Measurements from ENCODE around the gene POLR2E. TPM values are rescaled to one million over a fixed set of nuclear protein-coding genes. Genes with fewer than 3 reads are reported as not detected.
A peak's percentile ranks its signal among the peaks of the same experiment; 100 is the strongest.

POLR2E gene
- polyA plus RNA-seq, 1 of the 3 experiments (the other 2 are of a cell fraction) = 283 TPM

DNA sequence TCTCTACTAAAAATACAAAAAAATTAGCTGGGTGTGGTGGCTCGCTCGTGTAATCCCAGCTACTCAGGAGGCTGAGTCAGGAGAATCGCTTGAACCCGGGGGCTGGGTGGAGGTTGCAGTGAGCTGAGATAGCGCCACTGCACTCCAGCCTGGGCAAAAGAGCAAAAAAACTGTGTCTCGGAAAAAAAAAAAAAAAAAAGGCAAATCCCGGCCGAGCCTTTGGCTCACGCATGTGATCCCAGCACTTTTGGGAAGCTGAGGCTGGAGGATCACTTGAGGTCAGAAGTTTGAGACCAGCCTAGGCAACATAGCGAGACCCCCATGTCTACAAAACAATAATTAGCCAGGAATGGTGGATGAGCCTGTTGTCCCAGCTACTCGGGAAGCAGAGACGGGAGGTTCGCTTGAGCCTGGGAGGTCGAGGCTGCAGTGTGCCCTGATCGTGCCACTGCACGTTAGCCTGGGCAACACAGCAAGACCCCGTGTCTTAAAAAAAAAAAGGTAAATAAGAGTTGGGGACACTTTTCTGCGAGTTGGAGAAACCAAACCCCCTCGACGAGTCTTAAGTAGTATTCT lies 8.0 kb upstream of the POLR2E start:
- Histone ChIP-seq H3K9ac (no peak overlapping the region; the same call in 1 of the 2 replicates), H3K4me3 (ENCODE audit: low read depth in 2 of 2, low read length in 1 of 2) (0 out of 4 replicates have a peak overlapping the region, but pooled peaks have one; percentile 5 to 14), H3F3A (replicated peaks; ENCODE audit: insufficient read depth) (peaks cover 38% of the 10 kb centered on the region), H3K27ac (ENCODE audit: low read depth in 2 of 2, low read length in 1 of 2) (peak overlapping the region; percentile 56 to 95), H3K9me3 (no peaks in the 10 kb centered on the region), H3K4me1 (ENCODE audit: control insufficient read depth in 1 of 2, insufficient read depth in 2 of 2, low read depth in 1 of 2, low read length in 1 of 2) (peaks cover 21 to 22% of the 10 kb centered on the region in 2 experiments; a peak in 3 of 4 replicates), H3K79me2 (ENCODE audit: insufficient read depth) (peaks cover 18% of the 10 kb centered on the region; the same call in 1 of the 2 replicates), H3K9me2 (no peaks in the 10 kb centered on the region), H4K20me1 (ENCODE audit: insufficient read depth) (peaks cover 21% of the 10 kb centered on the region; the same call in 1 of the 2 replicates), H3K36me3 (replicated peaks in 1 of 2; ENCODE audit: control insufficient read depth in 1 of 2, insufficient read depth in 2 of 2, low read length in 1 of 2) (peaks cover 0 to 24% of the 10 kb centered on the region in 2 experiments), H3K27me3 (ENCODE audit: insufficient read depth) (no peaks in the 10 kb centered on the region), H2AFZ (ENCODE audit: low read depth) (no peak overlapping the region), H3K4me2 (peak overlapping the region; percentile 59)
- DNase-seq = no peak
- WGBS (ENCODE audit: low lambda C conversion rate) = 51% methylated on average over 20 of the region's 20 CpGs
- CTCF ChIA-PET = interaction anchor here (1.1 to 4.4 kb wide), 4 partner anchors 10 to 170 kb away, joined by 3 to 44 read pairs (median 4); partner anchors contain the start of gene ABCA7
- POLR2A ChIA-PET = interaction anchor here (1.3 to 2.6 kb wide), 2 partner anchors 10 to 21 kb away, joined by 4 to 15 read pairs; no protein-coding TSS in a partner anchor
- no peak for TF ChIP-seq POLR2AphosphoS5 (IDR thresholded peaks at IDR 0.05; ENCODE audit: low read depth, low read length)
- TF ChIP-seq, protein P1, sequence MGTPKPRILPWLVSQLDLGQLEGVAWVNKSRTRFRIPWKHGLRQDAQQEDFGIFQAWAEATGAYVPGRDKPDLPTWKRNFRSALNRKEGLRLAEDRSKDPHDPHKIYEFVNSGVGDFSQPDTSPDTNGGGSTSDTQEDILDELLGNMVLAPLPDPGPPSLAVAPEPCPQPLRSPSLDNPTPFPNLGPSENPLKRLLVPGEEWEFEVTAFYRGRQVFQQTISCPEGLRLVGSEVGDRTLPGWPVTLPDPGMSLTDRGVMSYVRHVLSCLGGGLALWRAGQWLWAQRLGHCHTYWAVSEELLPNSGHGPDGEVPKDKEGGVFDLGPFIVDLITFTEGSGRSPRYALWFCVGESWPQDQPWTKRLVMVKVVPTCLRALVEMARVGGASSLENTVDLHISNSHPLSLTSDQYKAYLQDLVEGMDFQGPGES (IDR thresholded peaks at IDR 0.05; ENCODE audit: low read depth, low read length) = no peak
- TF ChIP-seq GABPA (IDR thresholded peaks at IDR 0.05; ENCODE audit: low read depth) = no peak
- TF ChIP-seq ZBTB33 (IDR thresholded peaks at IDR 0.05; ENCODE audit: borderline replicate concordance, low read depth) = no peak
- TF ChIP-seq PBX3 (IDR thresholded peaks at IDR 0.05) = no peak
- TF ChIP-seq RCOR1 (IDR thresholded peaks at IDR 0.05; ENCODE audit: low read length) = no peak

DNA sequence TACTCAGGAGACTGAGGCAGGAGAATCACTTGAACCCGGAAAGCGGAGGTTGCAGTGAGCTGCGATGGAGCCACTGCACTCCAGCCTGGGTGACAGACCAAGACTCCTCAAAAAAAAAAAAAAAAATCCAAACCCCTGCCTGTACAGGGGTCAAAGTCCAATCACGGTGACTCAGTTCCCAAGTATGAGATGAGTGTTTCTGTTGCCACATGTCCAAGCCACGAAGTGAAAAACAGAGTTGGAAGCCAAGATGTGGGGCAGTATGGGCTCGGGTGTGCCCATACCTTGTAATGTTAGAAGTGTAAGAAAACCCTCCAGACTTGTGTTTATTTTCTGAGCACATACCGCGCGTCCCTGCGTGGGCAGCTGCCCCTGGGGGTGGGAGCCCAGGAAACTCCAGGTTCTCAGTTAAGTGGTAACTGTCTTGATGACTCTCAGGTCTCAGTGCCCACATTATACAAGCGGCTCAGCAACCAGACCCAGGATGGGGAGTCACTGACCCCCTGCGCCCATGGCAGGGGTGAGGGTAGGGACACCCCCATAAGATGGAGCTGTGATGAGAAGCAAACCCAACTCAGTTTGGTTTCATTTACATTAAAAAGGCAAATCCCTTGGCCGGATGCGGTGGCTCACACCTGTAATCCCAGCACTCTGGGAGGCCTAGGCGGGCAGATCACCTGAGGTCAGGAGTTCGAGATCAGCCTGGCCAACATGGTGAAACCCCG lies 7.4 kb upstream of the POLR2E start:
- peaks cover 0 to 19% of the 10 kb centered on the region in 2 experiments for H3K36me3 ChIP-seq (replicated peaks in 1 of 2; ENCODE audit: control insufficient read depth in 1 of 2, insufficient read depth in 2 of 2, low read length in 1 of 2)
- ChIA-PET CTCF (interaction anchor here (1.3 to 4.4 kb wide), 4 partner anchors 11 to 120 kb away, joined by 4 to 44 read pairs (median 5); no protein-coding TSS in a partner anchor), POLR2A (interaction anchor here (2.6 kb wide), 1 partner anchor 11 kb away, joined by 15 read pairs; no protein-coding TSS in a partner anchor)
- H3K4me1 ChIP-seq (ENCODE audit: control insufficient read depth in 1 of 2, insufficient read depth in 2 of 2, low read depth in 1 of 2, low read length in 1 of 2) = peaks cover 21 to 22% of the 10 kb centered on the region in 2 experiments; a peak in 3 of 4 replicates
- H2AFZ ChIP-seq (ENCODE audit: low read depth) = no peak overlapping the region
- H3F3A ChIP-seq (replicated peaks; ENCODE audit: insufficient read depth) = peaks cover 35% of the 10 kb centered on the region
- H4K20me1 ChIP-seq (ENCODE audit: insufficient read depth) = peaks cover 21% of the 10 kb centered on the region; the same call in 1 of the 2 replicates
- H3K27ac ChIP-seq (ENCODE audit: low read depth in 2 of 2, low read length in 1 of 2) = peak overlapping the region in 1 of 2 experiments; percentile 95; a peak in 3 of 4 replicates
- H3K27me3 ChIP-seq (ENCODE audit: insufficient read depth) = no peaks in the 10 kb centered on the region
- no peaks in the 10 kb centered on the region for H3K9me2 ChIP-seq
- no peaks in the 10 kb centered on the region for H3K9me3 ChIP-seq
- H3K79me2 ChIP-seq (ENCODE audit: insufficient read depth) = peaks cover 18% of the 10 kb centered on the region; the same call in 1 of the 2 replicates
- H3K4me3 ChIP-seq (ENCODE audit: low read depth in 2 of 2, low read length in 1 of 2) = peak overlapping the region in 1 of 2 experiments; percentile 5; a peak in 1 of 4 replicates
- WGBS (ENCODE audit: low lambda C conversion rate) = 35% methylated on average over 16 of the region's 17 CpGs
- no peak for DNase-seq
- peak overlapping the region; percentile 54; the same call in 1 of the 2 replicates for H3K9ac ChIP-seq
- peak overlapping the region; percentile 61 for H3K4me2 ChIP-seq
- TF ChIP-seq MEF2A (IDR thresholded peaks at IDR 0.05; ENCODE audit: borderline replicate concordance, low read depth) = no peak
- no peak for TF ChIP-seq YY1 (IDR thresholded peaks at IDR 0.05; ENCODE audit: low read depth)
- TF ChIP-seq JUND (IDR thresholded peaks at IDR 0.05) = peak; percentile 98
- TF ChIP-seq TAF1 (IDR thresholded peaks at IDR 0.05; ENCODE audit: borderline replicate concordance, low read depth, low read length) = 0 out of 2 replicates have a peak, but pooled peaks have one; percentile 27
- TF ChIP-seq RFX5 (IDR thresholded peaks at IDR 0.05; ENCODE audit: low read length) = no peak
- TF ChIP-seq, protein P2, sequence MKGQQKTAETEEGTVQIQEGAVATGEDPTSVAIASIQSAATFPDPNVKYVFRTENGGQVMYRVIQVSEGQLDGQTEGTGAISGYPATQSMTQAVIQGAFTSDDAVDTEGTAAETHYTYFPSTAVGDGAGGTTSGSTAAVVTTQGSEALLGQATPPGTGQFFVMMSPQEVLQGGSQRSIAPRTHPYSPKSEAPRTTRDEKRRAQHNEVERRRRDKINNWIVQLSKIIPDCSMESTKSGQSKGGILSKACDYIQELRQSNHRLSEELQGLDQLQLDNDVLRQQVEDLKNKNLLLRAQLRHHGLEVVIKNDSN (IDR thresholded peaks at IDR 0.05; ENCODE audit: borderline replicate concordance, low read depth) = peak; percentile 45; the same call in 1 of the 2 replicates
- TF ChIP-seq, protein P3, sequence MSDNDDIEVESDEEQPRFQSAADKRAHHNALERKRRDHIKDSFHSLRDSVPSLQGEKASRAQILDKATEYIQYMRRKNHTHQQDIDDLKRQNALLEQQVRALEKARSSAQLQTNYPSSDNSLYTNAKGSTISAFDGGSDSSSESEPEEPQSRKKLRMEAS (IDR thresholded peaks at IDR 0.05; ENCODE audit: low read depth) = peak; percentile 86
- TF ChIP-seq MXI1 (IDR thresholded peaks at IDR 0.05; ENCODE audit: low read depth, low read length) = no peak
- TF ChIP-seq RAD21 (IDR thresholded peaks at IDR 0.05; ENCODE audit: low read length) = no peak
- TF ChIP-seq, protein P4, sequence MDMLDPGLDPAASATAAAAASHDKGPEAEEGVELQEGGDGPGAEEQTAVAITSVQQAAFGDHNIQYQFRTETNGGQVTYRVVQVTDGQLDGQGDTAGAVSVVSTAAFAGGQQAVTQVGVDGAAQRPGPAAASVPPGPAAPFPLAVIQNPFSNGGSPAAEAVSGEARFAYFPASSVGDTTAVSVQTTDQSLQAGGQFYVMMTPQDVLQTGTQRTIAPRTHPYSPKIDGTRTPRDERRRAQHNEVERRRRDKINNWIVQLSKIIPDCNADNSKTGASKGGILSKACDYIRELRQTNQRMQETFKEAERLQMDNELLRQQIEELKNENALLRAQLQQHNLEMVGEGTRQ (IDR thresholded peaks at IDR 0.05; ENCODE audit: borderline replicate concordance, low read depth, low read length) = no peak
- TF ChIP-seq TEAD4 (IDR thresholded peaks at IDR 0.05; ENCODE audit: borderline replicate concordance, insufficient read depth) = peak; percentile 63
- peak; percentile 91 for TF ChIP-seq NFIC (IDR thresholded peaks at IDR 0.05; ENCODE audit: borderline replicate concordance)
- TF ChIP-seq FOSL2 (IDR thresholded peaks at IDR 0.05; ENCODE audit: borderline replicate concordance, low read depth) = peak; percentile 97; the same call in 1 of the 2 replicates
